Measurements from ENCODE around the gene SPNS2. TPM values are rescaled to one million over a fixed set of nuclear protein-coding genes. Genes with fewer than 3 reads are reported as not detected.

SPNS2 gene
- total RNA-seq, 1 donor: under 0.01 TPM

GRCh38 chr17:4453812-4454591 lies 44.7 kb upstream of the SPNS2 start:
- H3K36me3 ChIP-seq (ENCODE audit: insufficient read depth, low read length): no peaks in the 10 kb centered on the region
- no peak for TF ChIP-seq CTCF (IDR thresholded peaks at IDR 0.05; ENCODE audit: extremely low read depth, low read depth, low read length)
- no peaks in the 10 kb centered on the region for H3K9me3 ChIP-seq (ENCODE audit: low read depth, low read length)
- no peak overlapping the region for H3K27ac ChIP-seq (ENCODE audit: low read depth, low read length)
- no peak overlapping the region for H3K4me3 ChIP-seq (ENCODE audit: insufficient read depth, low read length)
- H3K4me2 ChIP-seq (ENCODE audit: insufficient read depth, low read length): no peak overlapping the region
- H2AFZ ChIP-seq (ENCODE audit: low read length): no peak overlapping the region
- H4K20me1 ChIP-seq (ENCODE audit: insufficient read depth, low read length): no peaks in the 10 kb centered on the region
- H3K79me2 ChIP-seq (ENCODE audit: insufficient read depth, low read length): no peaks in the 10 kb centered on the region
- peak; percentile 79 for DNase-seq (ENCODE audit: insufficient read length, low spot score, missing footprints)
- H3K27me3 ChIP-seq (ENCODE audit: insufficient read depth, low read length): no peaks in the 10 kb centered on the region
- no peaks in the 10 kb centered on the region for H3K4me1 ChIP-seq (ENCODE audit: insufficient read depth, low read length)

GRCh38 chr17:4460661-4461060 lies 38.0 kb upstream of the SPNS2 start:
- Histone ChIP-seq H4K20me1 (ENCODE audit: insufficient read depth, low read length) (no peaks in the 10 kb centered on the region), H2AFZ (ENCODE audit: low read length) (no peak overlapping the region), H3K4me3 (ENCODE audit: insufficient read depth, low read length) (no peak overlapping the region), H3K4me1 (ENCODE audit: insufficient read depth, low read length) (no peaks in the 10 kb centered on the region), H3K9me3 (ENCODE audit: low read depth, low read length) (peaks cover 3% of the 10 kb centered on the region), H3K27me3 (ENCODE audit: insufficient read depth, low read length) (no peaks in the 10 kb centered on the region), H3K79me2 (ENCODE audit: insufficient read depth, low read length) (no peaks in the 10 kb centered on the region), H3K4me2 (ENCODE audit: insufficient read depth, low read length) (no peak overlapping the region), H3K36me3 (ENCODE audit: insufficient read depth, low read length) (no peaks in the 10 kb centered on the region), H3K27ac (ENCODE audit: low read depth, low read length) (no peak overlapping the region)
- DNase-seq (ENCODE audit: insufficient read length, low spot score, missing footprints): no peak
- no peak for TF ChIP-seq CTCF (IDR thresholded peaks at IDR 0.05; ENCODE audit: extremely low read depth, low read depth, low read length)

GRCh38 chr17:4463818-4464476 lies 34.7 kb upstream of the SPNS2 start:
- Histone ChIP-seq H3K79me2 (ENCODE audit: insufficient read depth, low read length) (no peaks in the 10 kb centered on the region), H2AFZ (ENCODE audit: low read length) (no peak overlapping the region), H3K4me3 (ENCODE audit: insufficient read depth, low read length) (no peak overlapping the region), H3K27ac (ENCODE audit: low read depth, low read length) (no peak overlapping the region), H3K4me1 (ENCODE audit: insufficient read depth, low read length) (no peaks in the 10 kb centered on the region), H3K4me2 (ENCODE audit: insufficient read depth, low read length) (no peak overlapping the region), H3K9me3 (ENCODE audit: low read depth, low read length) (peaks cover 3% of the 10 kb centered on the region), H4K20me1 (ENCODE audit: insufficient read depth, low read length) (no peaks in the 10 kb centered on the region), H3K36me3 (ENCODE audit: insufficient read depth, low read length) (no peaks in the 10 kb centered on the region), H3K27me3 (ENCODE audit: insufficient read depth, low read length) (no peaks in the 10 kb centered on the region)
- DNase-seq (ENCODE audit: insufficient read length, low spot score, missing footprints): peak; percentile 35
- TF ChIP-seq CTCF (IDR thresholded peaks at IDR 0.05; ENCODE audit: extremely low read depth, low read depth, low read length): no peak

- peak; percentile 75 for DNase-seq (ENCODE audit: insufficient read length, low spot score, missing footprints)
- no peak overlapping the region for H2AFZ ChIP-seq (ENCODE audit: low read length)
- no peaks in the 10 kb centered on the region for H3K9me3 ChIP-seq (ENCODE audit: low read depth, low read length)
- no peaks in the 10 kb centered on the region for H3K27me3 ChIP-seq (ENCODE audit: insufficient read depth, low read length)
- no peak overlapping the region for H3K4me2 ChIP-seq (ENCODE audit: insufficient read depth, low read length)
- no peak for TF ChIP-seq CTCF (IDR thresholded peaks at IDR 0.05; ENCODE audit: extremely low read depth, low read depth, low read length)
- no peaks in the 10 kb centered on the region for H3K79me2 ChIP-seq (ENCODE audit: insufficient read depth, low read length)
- H3K27ac ChIP-seq (ENCODE audit: low read depth, low read length): no peak overlapping the region
- H3K36me3 ChIP-seq (ENCODE audit: insufficient read depth, low read length): no peaks in the 10 kb centered on the region
- no peaks in the 10 kb centered on the region for H4K20me1 ChIP-seq (ENCODE audit: insufficient read depth, low read length)
- no peak overlapping the region for H3K4me3 ChIP-seq (ENCODE audit: insufficient read depth, low read length)
- H3K4me1 ChIP-seq (ENCODE audit: insufficient read depth, low read length): no peaks in the 10 kb centered on the region
Measured at GRCh38 chr17:4465786-4466185, 32.9 kb upstream of the SPNS2 start.
